HepG2 (cell line): ENCODE data around the gene THY1.

ENCODE experiments used
- FOSL2 ChIP-seq: sonication (generic); formaldehyde crosslinking; IDR thresholded peaks from 2 replicates; pipeline ENCODE4 v1.4.0; 2020; ENCODE audit warnings: missing genetic modification reagents
- HCFC1 ChIP-seq: fragments of 150-350 bp; IDR thresholded peaks from 2 replicates; pipeline ENCODE4 v1.6.1; 2014; ENCODE audit warnings: low read depth, low read length
- MEIS2 ChIP-seq: sonication (generic); formaldehyde crosslinking; IDR thresholded peaks from 2 replicates; pipeline ENCODE4 v1.9.0; 2021; ENCODE audit warnings: mild to moderate bottlenecking, missing genetic modification reagents
- TARDBP ChIP-seq: sonication (generic); formaldehyde crosslinking; IDR thresholded peaks from 2 replicates; pipeline ENCODE4 v1.8.0; 2022; ENCODE audit warnings: mild to moderate bottlenecking, missing genetic modification reagents
- ZNF546 ChIP-seq: sonication (generic); formaldehyde crosslinking; conservative IDR thresholded peaks from 2 replicates; pipeline ENCODE4 v1.8.1; 2023; ENCODE audit warnings: mild to moderate bottlenecking, missing genetic modification reagents
- ZZZ3 ChIP-seq: sonication (generic); formaldehyde crosslinking; IDR thresholded peaks from 2 replicates; pipeline ENCODE4 v1.4.0; 2020; ENCODE audit warnings: missing genetic modification reagents, mild to moderate bottlenecking, borderline replicate concordance
- TF ChIP-seq, protein P1 (sequence below): sonication (generic); formaldehyde crosslinking; IDR thresholded peaks from 2 replicates; pipeline ENCODE4 v1.5.1; 2020; ENCODE audit warnings: mild to moderate bottlenecking, missing genetic modification reagents, moderate library complexity

DNA sequence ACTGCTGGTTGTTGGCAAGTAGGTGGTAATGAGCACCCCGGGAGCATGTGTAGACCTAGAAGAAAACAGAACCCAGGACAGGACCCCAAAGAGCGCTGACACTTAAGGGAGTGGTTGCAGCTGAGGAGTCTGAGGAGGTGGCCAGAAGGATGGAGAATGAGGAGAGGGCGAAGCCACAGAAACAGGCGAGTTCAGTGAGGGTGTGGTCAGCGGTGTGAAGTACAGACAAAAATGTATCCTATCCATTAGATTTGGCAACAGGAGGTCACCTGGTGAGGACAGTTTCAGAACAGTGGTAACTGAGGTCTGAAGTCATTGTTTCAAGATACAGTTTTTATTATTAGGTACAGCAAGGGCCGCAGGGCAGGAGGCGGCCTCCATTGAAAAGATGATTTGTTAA is 8.6 kb upstream of the THY1 start:
- TF ChIP-seq ZZZ3 (CRISPR knock-in tag) (no peak), MEIS2 (no peak), TARDBP (CRISPR knock-in tag) (no peak), ZNF546 (no peak), FOSL2 (CRISPR knock-in tag) (no peak), HCFC1 (no peak)
- TF ChIP-seq, protein P1, sequence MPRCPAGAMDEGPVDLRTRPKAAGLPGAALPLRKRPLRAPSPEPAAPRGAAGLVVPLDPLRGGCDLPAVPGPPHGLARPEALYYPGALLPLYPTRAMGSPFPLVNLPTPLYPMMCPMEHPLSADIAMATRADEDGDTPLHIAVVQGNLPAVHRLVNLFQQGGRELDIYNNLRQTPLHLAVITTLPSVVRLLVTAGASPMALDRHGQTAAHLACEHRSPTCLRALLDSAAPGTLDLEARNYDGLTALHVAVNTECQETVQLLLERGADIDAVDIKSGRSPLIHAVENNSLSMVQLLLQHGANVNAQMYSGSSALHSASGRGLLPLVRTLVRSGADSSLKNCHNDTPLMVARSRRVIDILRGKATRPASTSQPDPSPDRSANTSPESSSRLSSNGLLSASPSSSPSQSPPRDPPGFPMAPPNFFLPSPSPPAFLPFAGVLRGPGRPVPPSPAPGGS (CRISPR knock-in tag) = no peak
